BJ (cell line): Measurements from ENCODE around the gene GTF3C1. TPM values are rescaled to one million over a fixed set of nuclear protein-coding genes. Genes with fewer than 3 reads are reported as not detected.

Experiments
- CTCF ChIA-PET: fragments of 350-600 bp; formaldehyde crosslinking; extraction: SDS; loops from one replicate; lab custom pipeline; 2021; ENCODE audit warnings: antibody characterized with exemption, inconsistent platforms; lab: Yijun Ruan, JAX
- POLR2A ChIA-PET: fragments of 300-600 bp; sonication (Branson Sonifier 250); formaldehyde crosslinking; extraction: SDS; loops from one replicate; lab custom pipeline; 2021; ENCODE audit warnings: antibody characterized with exemption; lab: Charles Lee
- DNase-seq: peaks from one replicate; pipeline ENCODE4 v3.0.0-alpha.2; 2011; ENCODE audit warnings: low read depth
- H3K27me3 ChIP-seq: 2 replicates; pipeline ENCODE4 v1.6.0; 2011; ENCODE audit warnings: low read length; ENCODE audit not compliant: control insufficient read depth, insufficient read depth
- H3K36me3 ChIP-seq: 2 replicates; pipeline ENCODE4 v1.5.1; 2011; ENCODE audit warnings: low read length; ENCODE audit not compliant: control insufficient read depth, insufficient read depth
- H3K4me3 ChIP-seq: 2 replicates; pipeline ENCODE4 v1.5.1; 2011; ENCODE audit warnings: low read depth, mild to moderate bottlenecking, control low read depth, low read length
- polyA plus RNA-seq: library from polyadenylated mRNA; depleted of rRNA; stranded (reverse); fragments of >200 nt; gene quantifications from 2 replicates; pipeline ENCODE4 v1.2.3, GENCODE V29; 2011
- TF ChIP-seq, protein P1 (sequence below): IDR thresholded peaks from 2 replicates; pipeline ENCODE4 v1.5.1; 2011; ENCODE audit warnings: low read depth, mild to moderate bottlenecking, control low read depth, inconsistent platforms, low read length, moderate library complexity; ENCODE audit not compliant: insufficient read depth

GTF3C1 gene
- polyA plus RNA-seq, 1 experiment, result 35.8 TPM

DNA sequence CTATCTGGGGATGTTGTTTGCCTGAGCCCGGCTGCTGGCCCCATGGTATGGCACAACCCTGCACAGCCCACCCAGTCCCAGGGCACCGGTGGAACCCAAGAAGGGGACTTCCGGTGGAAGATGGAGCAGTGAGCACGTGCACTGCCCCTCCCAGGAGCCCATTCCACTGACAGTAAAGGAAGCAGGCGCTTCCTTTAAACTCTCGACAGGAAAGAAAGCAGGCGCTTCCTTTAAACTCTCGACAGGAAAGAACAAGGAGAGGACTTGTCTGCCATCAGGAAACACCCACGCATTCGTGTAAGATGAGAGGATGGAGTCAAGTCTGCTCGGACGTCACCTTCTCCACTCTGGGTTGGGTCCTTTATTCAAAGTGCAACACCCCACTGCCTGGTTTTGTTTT, 94.0 kb downstream of the GTF3C1 start:
- no peak for DNase-seq
- ChIA-PET POLR2A (no interaction called here), CTCF (no interaction called here)
- Histone ChIP-seq H3K27me3 (no peaks in the 10 kb centered on the region), H3K36me3 (peaks cover 4% of the 10 kb centered on the region), H3K4me3 (no peak overlapping the region)
- TF ChIP-seq, protein P1, sequence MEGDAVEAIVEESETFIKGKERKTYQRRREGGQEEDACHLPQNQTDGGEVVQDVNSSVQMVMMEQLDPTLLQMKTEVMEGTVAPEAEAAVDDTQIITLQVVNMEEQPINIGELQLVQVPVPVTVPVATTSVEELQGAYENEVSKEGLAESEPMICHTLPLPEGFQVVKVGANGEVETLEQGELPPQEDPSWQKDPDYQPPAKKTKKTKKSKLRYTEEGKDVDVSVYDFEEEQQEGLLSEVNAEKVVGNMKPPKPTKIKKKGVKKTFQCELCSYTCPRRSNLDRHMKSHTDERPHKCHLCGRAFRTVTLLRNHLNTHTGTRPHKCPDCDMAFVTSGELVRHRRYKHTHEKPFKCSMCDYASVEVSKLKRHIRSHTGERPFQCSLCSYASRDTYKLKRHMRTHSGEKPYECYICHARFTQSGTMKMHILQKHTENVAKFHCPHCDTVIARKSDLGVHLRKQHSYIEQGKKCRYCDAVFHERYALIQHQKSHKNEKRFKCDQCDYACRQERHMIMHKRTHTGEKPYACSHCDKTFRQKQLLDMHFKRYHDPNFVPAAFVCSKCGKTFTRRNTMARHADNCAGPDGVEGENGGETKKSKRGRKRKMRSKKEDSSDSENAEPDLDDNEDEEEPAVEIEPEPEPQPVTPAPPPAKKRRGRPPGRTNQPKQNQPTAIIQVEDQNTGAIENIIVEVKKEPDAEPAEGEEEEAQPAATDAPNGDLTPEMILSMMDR, result no peak

DNA sequence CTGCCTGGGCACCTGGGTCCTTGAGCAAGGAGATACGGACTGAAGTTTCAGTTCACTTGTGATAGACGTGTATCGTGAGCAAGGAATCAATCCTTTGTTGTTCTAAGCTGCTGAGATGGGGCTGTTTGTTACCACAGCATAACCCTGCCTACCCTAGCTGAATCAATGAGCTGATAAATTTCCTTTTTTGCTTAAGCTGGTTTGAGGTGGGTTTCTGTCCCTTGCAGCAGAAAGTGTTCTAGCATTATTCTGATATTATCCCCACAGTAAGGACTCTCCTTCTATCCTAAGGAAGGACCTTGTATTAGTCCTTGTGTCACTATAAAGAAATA, 96.3 kb downstream of the GTF3C1 start:
- TF ChIP-seq, protein P1, result no peak
- ChIA-PET CTCF (interaction anchor here (1.0 to 1.4 kb wide), 2 partner anchors 40 to 86 kb away, joined by 3 read pairs; no protein-coding TSS in a partner anchor), POLR2A (no interaction called here)
- no peak for DNase-seq
- no peak overlapping the region for H3K4me3 ChIP-seq
- H3K27me3 ChIP-seq, result no peaks in the 10 kb centered on the region
- H3K36me3 ChIP-seq, result no peaks in the 10 kb centered on the region

DNA sequence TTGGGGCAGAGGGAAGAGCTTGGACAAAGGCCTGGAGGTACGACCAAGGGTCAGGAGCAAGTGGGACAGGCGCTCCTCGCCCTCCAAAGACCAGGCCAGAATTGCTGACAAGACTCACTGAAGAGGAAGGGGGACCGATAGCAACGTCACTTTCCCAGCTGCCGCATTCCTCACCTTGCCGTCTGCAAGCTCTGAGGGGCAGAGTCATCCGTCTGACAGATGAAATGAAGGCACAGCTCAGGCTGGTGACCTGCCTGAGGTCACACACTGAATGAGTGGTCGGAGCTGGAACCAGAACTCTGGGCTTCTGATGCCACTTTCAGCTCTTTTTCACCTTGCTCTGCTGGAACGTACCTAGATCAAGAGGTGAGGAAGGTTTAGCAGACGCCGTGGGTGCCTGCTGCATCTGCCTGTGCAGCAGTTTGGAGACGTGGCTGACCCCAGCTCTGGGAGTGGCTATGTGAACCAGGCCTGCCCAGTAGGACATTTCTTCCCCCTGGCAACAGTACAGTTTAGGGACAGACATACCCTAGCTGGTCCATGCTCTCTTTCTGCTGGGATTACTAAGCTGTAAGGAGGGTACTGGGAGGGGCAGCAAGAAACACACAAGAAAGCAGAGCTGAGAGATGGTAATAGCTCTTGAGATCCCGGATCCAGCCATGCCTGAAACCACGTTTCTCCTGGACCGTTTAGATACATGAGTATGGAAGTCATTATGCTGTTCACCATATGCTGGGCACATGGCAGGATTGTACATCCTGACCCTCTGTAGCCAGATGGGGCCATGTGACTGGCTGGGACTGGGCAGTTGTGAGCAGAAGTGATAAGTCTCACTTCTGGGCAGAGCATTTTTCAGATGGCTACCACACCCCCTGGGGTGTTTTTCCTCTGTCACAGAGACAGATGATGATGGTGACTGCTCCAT, 96.9 kb downstream of the GTF3C1 start:
- no peaks in the 10 kb centered on the region for H3K27me3 ChIP-seq
- no peak for DNase-seq
- no peaks in the 10 kb centered on the region for H3K36me3 ChIP-seq
- CTCF ChIA-PET, result interaction anchor here (1.0 to 1.4 kb wide), 2 partner anchors 39 to 85 kb away, joined by 3 read pairs; no protein-coding TSS in a partner anchor
- POLR2A ChIA-PET, result no interaction called here
- TF ChIP-seq, protein P1, result no peak
- H3K4me3 ChIP-seq, result no peak overlapping the region

DNA sequence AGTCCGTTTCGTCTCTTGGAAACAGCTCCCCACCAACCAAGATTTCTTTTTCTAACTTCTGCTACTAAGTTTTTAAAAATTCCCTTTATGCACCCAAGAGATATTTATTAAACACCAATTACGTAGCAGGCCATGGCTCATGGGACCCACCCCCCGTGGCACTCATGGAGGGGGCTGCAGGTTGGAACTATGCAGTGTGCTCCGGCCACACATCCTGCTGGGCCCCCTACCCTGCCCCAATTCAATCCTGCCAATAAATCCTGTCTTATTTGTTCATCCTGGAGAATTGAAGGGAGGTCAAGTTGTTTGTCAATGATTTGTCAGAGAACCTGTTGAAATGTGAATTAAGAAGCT, 99.5 kb downstream of the GTF3C1 start:
- no peak overlapping the region for H3K4me3 ChIP-seq
- ChIA-PET POLR2A (no interaction called here), CTCF (interaction anchor here (1.1 kb wide), 1 partner anchor 296 kb away, joined by 3 read pairs; no protein-coding TSS in a partner anchor)

More for the DNA sequence above, 99.5 kb downstream of the GTF3C1 start:
- Histone ChIP-seq H3K27me3 (no peaks in the 10 kb centered on the region), H3K36me3 (no peaks in the 10 kb centered on the region)
- TF ChIP-seq, protein P1, result no peak
- DNase-seq, result no peak
